WTC11 (cell line): ENCODE data around the gene P2RY11. TPM values are rescaled to one million over a fixed set of nuclear protein-coding genes. Genes with fewer than 3 reads are reported as not detected.

Experiments used
- ATAC-seq: fragments of 200-7000 bp; cut with Tn5 transposase; 2 replicates; pipeline ENCODE4 v1.10.0; 2021; ENCODE audit warnings: mild to moderate bottlenecking, moderate library complexity
- CTCF ChIA-PET: fragments of 300-600 bp; sonication (Branson Sonifier 250); formaldehyde crosslinking; loops from one replicate; lab custom pipeline; 2021; ENCODE audit warnings: antibody characterized with exemption; lab: Charles Lee
- POLR2A ChIA-PET: fragments of 350-600 bp; sonication (Branson Sonifier 250); formaldehyde crosslinking; loops from one replicate; lab custom pipeline; 2021; ENCODE audit warnings: antibody characterized with exemption; lab: Charles Lee
- DNase-seq: peaks from one replicate; pipeline ENCODE4 v3.0.0; 2021; ENCODE audit warnings: low spot score
- H3K27ac Mint-ChIP-seq: 2 replicates; pipeline ENCODE4 v1.8.0; 2021; ENCODE audit warnings: mixed read lengths
- H3K27me3 Mint-ChIP-seq: 2 replicates; pipeline ENCODE4 v1.8.0; 2021; ENCODE audit warnings: low read depth, mild to moderate bottlenecking, moderate library complexity, mixed read lengths
- H3K36me3 Mint-ChIP-seq: 2 replicates; pipeline ENCODE4 v1.8.0; 2021; ENCODE audit warnings: mixed read lengths
- H3K4me1 Mint-ChIP-seq: 2 replicates; pipeline ENCODE4 v1.8.0; 2022; ENCODE audit warnings: mixed read lengths
- H3K4me3 Mint-ChIP-seq: 2 replicates; pipeline ENCODE4 v1.8.0; 2021; ENCODE audit warnings: mild to moderate bottlenecking, moderate library complexity, mixed read lengths
- H3K9me3 Mint-ChIP-seq: 2 replicates; pipeline ENCODE4 v1.8.0; 2021; ENCODE audit warnings: mixed read lengths
- ATF1 ChIP-seq: sonication (generic); formaldehyde crosslinking; IDR thresholded peaks from 2 replicates; pipeline ENCODE4 v1.8.1; 2023; ENCODE audit warnings: mild to moderate bottlenecking, moderate library complexity, missing genetic modification reagents
- ATF3 ChIP-seq: sonication (generic); formaldehyde crosslinking; conservative IDR thresholded peaks from 2 replicates; pipeline ENCODE4 v1.8.1; 2022; ENCODE audit warnings: mild to moderate bottlenecking, missing genetic modification reagents
- CTCF ChIP-seq: fragments of 200-600 bp; IDR thresholded peaks from 2 replicates; pipeline ENCODE4 v1.8.0; 2022; ENCODE audit warnings: antibody characterized with exemption
- E2F4 ChIP-seq: sonication (generic); formaldehyde crosslinking; IDR thresholded peaks from 2 replicates; pipeline ENCODE4 v1.8.1; 2022; ENCODE audit warnings: low read depth, mild to moderate bottlenecking, moderate library complexity, missing genetic modification reagents, borderline replicate concordance
- E2F5 ChIP-seq: sonication (generic); formaldehyde crosslinking; IDR thresholded peaks from 2 replicates; pipeline ENCODE4 v1.8.1; 2022; ENCODE audit warnings: mild to moderate bottlenecking, moderate library complexity, missing genetic modification reagents
- ERG ChIP-seq: fragments of 250-450 bp; sonication (Bioruptor Pico); IDR thresholded peaks from 2 replicates; pipeline ENCODE4 v1.8.0; 2021; ENCODE audit warnings: mild to moderate bottlenecking
- FOXP1 ChIP-seq: sonication (generic); formaldehyde crosslinking; IDR thresholded peaks from 2 replicates; pipeline ENCODE4 v1.8.0; 2022; ENCODE audit warnings: missing genetic modification reagents, mild to moderate bottlenecking, moderate library complexity, borderline replicate concordance
- GRHL2 ChIP-seq: fragments of 250-450 bp; sonication (Bioruptor Pico); IDR thresholded peaks from 2 replicates; pipeline ENCODE4 v1.8.0; 2022; ENCODE audit warnings: mild to moderate bottlenecking, moderate library complexity; ENCODE audit not compliant: insufficient replicate concordance, severe bottlenecking
- GTF2I ChIP-seq: fragments of 250-450 bp; sonication (Bioruptor Pico); conservative IDR thresholded peaks from 2 replicates; pipeline ENCODE4 v1.4.0; 2021; ENCODE audit warnings: mild to moderate bottlenecking
- JUN ChIP-seq: sonication (generic); formaldehyde crosslinking; IDR thresholded peaks from 2 replicates; pipeline ENCODE4 v1.8.0; 2023; ENCODE audit warnings: mild to moderate bottlenecking, missing genetic modification reagents
- MAX ChIP-seq: sonication (generic); formaldehyde crosslinking; IDR thresholded peaks from 2 replicates; pipeline ENCODE4 v1.8.0; 2022; ENCODE audit warnings: mild to moderate bottlenecking, missing genetic modification reagents
- MLX ChIP-seq: sonication (generic); formaldehyde crosslinking; IDR thresholded peaks from 2 replicates; pipeline ENCODE4 v1.8.1; 2023; ENCODE audit warnings: mild to moderate bottlenecking, missing genetic modification reagents, moderate library complexity
- MXD4 ChIP-seq: fragments of 250-450 bp; sonication (Bioruptor Pico); IDR thresholded peaks from 2 replicates; pipeline ENCODE4 v1.8.0; 2021; ENCODE audit warnings: mild to moderate bottlenecking, moderate library complexity, borderline replicate concordance
- MYBL2 ChIP-seq: sonication (generic); formaldehyde crosslinking; IDR thresholded peaks from 2 replicates; pipeline ENCODE4 v1.8.1; 2023; ENCODE audit warnings: mild to moderate bottlenecking, moderate library complexity, missing genetic modification reagents
- NFATC4 ChIP-seq: fragments of 250-450 bp; sonication (Bioruptor Pico); IDR thresholded peaks from 2 replicates; pipeline ENCODE4 v1.9.0; 2021; ENCODE audit warnings: mild to moderate bottlenecking
- NFYB ChIP-seq: sonication (generic); formaldehyde crosslinking; conservative IDR thresholded peaks from 2 replicates; pipeline ENCODE4 v1.8.0; 2022; ENCODE audit warnings: low read depth, missing genetic modification reagents
- NR1H2 ChIP-seq: sonication (generic); formaldehyde crosslinking; IDR thresholded peaks from 2 replicates; pipeline ENCODE4 v1.9.0; 2021; ENCODE audit warnings: mild to moderate bottlenecking, moderate library complexity, missing genetic modification reagents
- NR3C1 ChIP-seq: sonication (generic); formaldehyde crosslinking; conservative IDR thresholded peaks from 2 replicates; pipeline ENCODE4 v1.8.1; 2023; ENCODE audit warnings: low read depth, mild to moderate bottlenecking, missing genetic modification reagents
- RELA ChIP-seq: sonication (generic); formaldehyde crosslinking; IDR thresholded peaks from 2 replicates; pipeline ENCODE4 v1.8.1; 2022; ENCODE audit warnings: missing genetic modification reagents, mild to moderate bottlenecking, borderline replicate concordance
- SOX15 ChIP-seq: fragments of 250-450 bp; sonication (Bioruptor Pico); IDR thresholded peaks from 2 replicates; pipeline ENCODE4 v1.9.0; 2021; ENCODE audit warnings: mild to moderate bottlenecking
- TCF7 ChIP-seq: sonication (generic); formaldehyde crosslinking; IDR thresholded peaks from 2 replicates; pipeline ENCODE4 v1.8.0; 2022; ENCODE audit warnings: mild to moderate bottlenecking, low read depth, missing genetic modification reagents, moderate library complexity
- ZNF232 ChIP-seq: sonication (generic); formaldehyde crosslinking; IDR thresholded peaks from 2 replicates; pipeline ENCODE4 v1.8.0; 2022; ENCODE audit warnings: mild to moderate bottlenecking, missing genetic modification reagents
- ZNF317 ChIP-seq: sonication (generic); formaldehyde crosslinking; IDR thresholded peaks from 2 replicates; pipeline ENCODE4 v1.8.1; 2023; ENCODE audit warnings: low read depth, mild to moderate bottlenecking, moderate library complexity, missing genetic modification reagents, borderline replicate concordance
- ZNF425 ChIP-seq: fragments of 250-450 bp; sonication (Bioruptor Pico); conservative IDR thresholded peaks from 2 replicates; pipeline ENCODE4 v1.9.0; 2021; ENCODE audit warnings: mild to moderate bottlenecking
- ZNF512 ChIP-seq: sonication (generic); formaldehyde crosslinking; IDR thresholded peaks from 2 replicates; pipeline ENCODE4 v1.8.1; 2022; ENCODE audit warnings: missing genetic modification reagents, borderline replicate concordance
- total RNA-seq: library from RNA; stranded (reverse); gene quantifications from 3 replicates; pipeline ENCODE4 v1.2.3, GENCODE V29; 2021

P2RY11 gene
- total RNA-seq, 1 experiment from 2014 or later, result 21.0 TPM

GRCh38 chr19:10141479-10141878, 30.0 kb downstream of the P2RY11 start (continued):
- TF ChIP-seq E2F5 (CRISPR knock-in tag) (no peak), NR3C1 (no peak), GRHL2 (no peak), JUN (no peak), NR1H2 (no peak), SOX15 (CRISPR knock-in tag) (no peak), NFYB (CRISPR knock-in tag) (no peak), FOXP1 (CRISPR knock-in tag) (no peak), ZNF512 (CRISPR knock-in tag) (no peak), E2F4 (CRISPR knock-in tag) (no peak), MAX (CRISPR knock-in tag) (no peak), ZNF425 (CRISPR knock-in tag) (no peak), TCF7 (CRISPR knock-in tag) (no peak), ERG (CRISPR knock-in tag) (no peak), MXD4 (no peak), MLX (CRISPR knock-in tag) (no peak)

GRCh38 chr19:10141973-10142372, 30.5 kb downstream of the P2RY11 start:
- Mint-ChIP-seq H3K36me3 (peaks cover 77% of the 10 kb centered on the region), H3K9me3 (no peaks in the 10 kb centered on the region), H3K27ac (no peak overlapping the region), H3K27me3 (no peaks in the 10 kb centered on the region), H3K4me3 (no peak overlapping the region), H3K4me1 (no peaks in the 10 kb centered on the region)
- ATAC-seq (no peak), DNase-seq (no peak)
- ChIA-PET CTCF (no interaction called here), POLR2A (no interaction called here)
- TF ChIP-seq GTF2I (CRISPR knock-in tag), result no peak
- no peak for TF ChIP-seq ATF3 (CRISPR knock-in tag)
- no peak for TF ChIP-seq ATF1 (CRISPR knock-in tag)
- no peak for TF ChIP-seq RELA (CRISPR knock-in tag)
- no peak for TF ChIP-seq JUN
- TF ChIP-seq NFATC4 (CRISPR knock-in tag), result no peak
- no peak for TF ChIP-seq ZNF317 (CRISPR knock-in tag)
- TF ChIP-seq ZNF232, result no peak
- no peak for TF ChIP-seq CTCF
- TF ChIP-seq MYBL2 (CRISPR knock-in tag), result no peak
